Stimulated activated CD4-positive, alpha-beta T cell treated with anti-CD3 and anti-CD28 coated beads, Interleukin-4, amount 100 ng/mL, for 24 hours (primary cell): ENCODE results near the gene AKR1C4.
"Not testable (repeated sequence)": the region's sequence is repeated elsewhere in the genome, so short reads cannot be mapped to it uniquely, and the experiment has no call there.

ENCODE experiments used
- DNase-seq: peaks from one replicate; pipeline ENCODE4 v3.0.0-alpha.2; 2020

AKR1C4 gene

DNA sequence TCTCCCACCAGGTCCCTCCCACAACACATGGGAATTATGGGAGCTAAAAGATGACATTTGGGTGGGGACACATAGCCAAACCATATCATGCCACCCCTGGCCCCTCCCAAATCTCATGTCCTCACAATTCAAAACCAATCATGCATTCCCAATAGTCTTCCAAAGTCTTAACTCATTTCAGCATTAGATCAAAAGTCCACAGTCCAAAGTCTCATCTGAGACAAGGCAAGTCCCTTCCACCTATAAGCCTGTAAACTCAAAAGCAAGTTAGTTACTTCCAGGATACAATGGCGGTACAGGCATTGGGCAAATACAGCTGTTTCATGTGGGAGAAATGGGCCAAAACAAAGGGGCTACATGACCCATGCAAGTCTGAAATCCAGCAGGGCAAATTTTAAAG, 13.1 kb downstream of the AKR1C4 start:
- not testable (repeated sequence) for DNase-seq

DNA sequence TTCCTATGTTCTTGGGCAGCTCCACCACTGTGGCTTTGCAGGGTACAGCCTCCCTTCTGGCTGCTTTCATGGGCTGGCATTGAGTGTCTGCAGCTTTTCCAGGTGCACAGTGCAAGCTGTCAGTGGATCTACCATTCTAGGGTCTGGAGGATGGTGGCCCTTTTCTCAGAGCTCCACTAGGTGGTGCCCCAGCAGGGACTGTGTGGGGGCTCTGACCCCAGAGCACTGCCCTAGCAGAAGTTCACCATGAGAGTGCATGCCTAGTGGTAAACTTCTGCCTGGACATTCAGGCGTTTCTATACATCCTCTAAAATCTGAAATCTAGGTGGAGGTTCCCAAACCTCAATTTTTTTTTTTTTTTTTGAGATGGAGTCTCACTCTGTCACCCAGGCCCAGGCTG, 13.6 kb downstream of the AKR1C4 start:
- not testable (repeated sequence) for DNase-seq

DNA sequence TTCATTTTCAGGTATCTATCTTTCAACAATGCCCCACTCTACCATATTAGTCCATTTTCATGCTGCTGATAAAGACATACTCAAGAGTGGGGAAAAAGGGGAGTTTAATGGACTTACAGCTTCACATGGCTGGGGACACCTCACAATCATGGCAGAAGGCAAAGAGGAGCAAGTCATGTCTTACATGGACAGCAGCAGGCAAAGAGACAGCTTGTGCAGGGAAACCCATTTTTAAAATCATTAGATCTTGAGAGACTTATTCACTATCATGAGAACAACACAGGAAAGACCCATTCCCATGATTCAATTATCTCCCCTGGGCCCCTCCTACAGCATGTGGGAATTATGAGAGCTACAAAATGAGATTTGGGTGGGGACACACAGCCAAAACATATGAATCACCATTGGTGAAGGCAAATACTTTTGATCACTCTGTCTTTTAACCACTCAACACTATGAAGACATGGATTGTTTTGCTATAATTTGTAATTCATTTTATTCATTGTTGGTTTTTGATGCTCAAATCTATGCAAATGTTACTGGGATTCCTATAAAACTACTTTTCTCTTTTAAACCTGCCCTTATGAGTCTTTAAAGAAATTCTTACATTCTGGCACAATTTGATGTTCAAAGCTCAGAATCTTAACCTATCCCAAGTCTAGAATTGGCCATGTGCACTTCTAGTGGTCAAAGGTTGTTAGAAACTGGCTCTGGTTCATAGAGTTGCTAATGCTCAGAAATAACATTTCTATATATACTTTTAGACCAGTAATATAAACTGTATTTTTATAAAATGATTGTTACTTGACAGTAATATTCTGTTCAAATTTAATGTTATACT, 15.3 kb downstream of the AKR1C4 start:
- no peak for DNase-seq

DNA sequence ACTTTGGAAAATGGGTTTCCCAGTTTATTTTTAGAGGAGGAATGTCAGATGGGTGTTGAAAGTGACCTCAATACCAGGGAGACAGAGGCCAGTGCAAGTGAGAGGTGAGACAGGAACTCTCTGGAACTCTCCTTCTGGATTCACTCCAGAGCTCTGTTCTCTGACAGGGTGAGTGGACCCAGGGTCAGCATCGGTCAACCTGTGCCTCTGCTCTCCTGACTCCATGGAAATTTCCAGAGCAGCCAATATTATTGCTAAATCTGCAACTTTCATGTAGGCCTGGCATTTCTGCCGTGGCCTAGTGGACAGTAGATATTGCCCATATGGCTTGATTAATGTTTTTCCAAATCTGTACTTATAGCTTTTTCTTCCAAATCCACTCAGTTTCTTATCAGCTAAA, 20.2 kb downstream of the AKR1C4 start:
- no peak for DNase-seq

DNA sequence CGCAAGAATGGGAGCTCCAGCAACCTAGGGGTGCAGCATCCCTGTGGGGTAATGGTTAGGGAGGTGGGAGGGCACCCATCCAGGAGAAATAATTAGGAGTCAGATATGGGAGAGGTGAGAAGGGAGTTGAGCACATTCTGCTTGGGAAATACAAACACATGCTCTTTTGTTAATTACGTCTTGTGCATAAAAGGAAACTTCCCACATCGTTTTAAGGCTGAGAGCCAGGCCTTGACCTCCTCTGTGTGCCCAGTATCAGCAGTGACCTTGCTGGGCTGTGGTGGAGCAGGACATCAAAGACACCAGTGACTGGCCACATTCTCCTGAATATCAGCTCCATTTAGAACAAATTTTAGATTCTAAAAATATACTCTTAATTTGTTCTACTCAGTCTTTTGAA, 22.6 kb downstream of the AKR1C4 start:
- DNase-seq: no peak

DNA sequence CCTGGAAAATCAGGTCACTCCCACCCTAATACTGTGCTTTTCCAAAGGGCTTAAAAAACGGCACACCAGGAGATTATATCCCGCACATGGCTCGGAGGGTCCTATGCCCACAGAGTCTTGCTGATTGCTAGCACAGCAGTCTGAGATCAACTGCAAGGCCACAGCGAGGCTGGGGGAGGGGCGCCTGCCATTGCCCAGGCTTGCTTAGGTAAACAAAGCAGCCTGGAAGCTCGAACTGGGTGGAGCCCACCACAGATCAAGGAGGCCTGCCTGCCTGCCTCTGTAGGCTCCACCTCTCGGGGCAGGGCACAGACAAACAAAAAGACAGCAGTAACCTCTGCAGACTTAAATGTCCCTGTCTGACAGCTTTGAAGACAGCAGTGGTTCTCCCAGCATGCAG, 26.3 kb downstream of the AKR1C4 start:
- not testable (repeated sequence) for DNase-seq

DNA sequence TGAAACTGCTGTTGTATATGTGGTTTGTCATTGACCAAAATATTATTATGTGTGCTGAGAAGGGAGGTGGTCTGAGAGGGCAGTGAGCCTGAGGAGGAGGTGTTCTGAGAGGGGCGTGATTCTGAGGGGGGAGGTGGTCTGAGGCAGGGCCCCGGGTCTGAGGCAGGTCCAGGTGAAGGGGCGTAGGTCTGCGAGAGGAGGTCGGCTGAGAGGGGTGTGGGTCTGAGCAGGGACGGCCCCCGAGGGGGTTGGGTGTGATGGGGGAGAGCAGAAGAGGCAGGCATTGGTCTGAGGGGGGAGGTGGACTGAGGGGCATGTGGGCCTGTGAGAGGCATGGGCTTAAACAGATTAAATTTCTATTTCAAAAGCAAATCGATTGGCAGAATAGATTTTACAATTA, 32.4 kb downstream of the AKR1C4 start:
- no peak for DNase-seq

DNA sequence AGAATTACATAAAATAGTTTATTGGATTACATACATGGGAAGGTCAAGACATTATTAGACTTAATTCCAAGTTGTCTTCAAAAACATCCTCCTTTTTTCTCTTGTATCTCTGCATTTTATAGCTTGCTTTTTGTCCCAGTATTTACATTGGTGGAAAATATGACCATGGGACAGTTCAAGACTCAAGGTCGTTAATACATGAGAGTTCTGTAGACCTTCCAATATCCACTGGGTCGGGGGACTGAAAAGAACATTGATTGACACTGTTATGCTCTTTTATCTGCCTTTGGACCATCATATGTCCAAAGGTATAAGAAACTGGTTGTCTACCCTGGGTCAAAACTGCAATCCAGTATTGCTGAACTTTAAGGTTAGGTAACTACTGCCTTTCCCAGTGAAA, 36.7 kb downstream of the AKR1C4 start:
- DNase-seq: no peak

DNA sequence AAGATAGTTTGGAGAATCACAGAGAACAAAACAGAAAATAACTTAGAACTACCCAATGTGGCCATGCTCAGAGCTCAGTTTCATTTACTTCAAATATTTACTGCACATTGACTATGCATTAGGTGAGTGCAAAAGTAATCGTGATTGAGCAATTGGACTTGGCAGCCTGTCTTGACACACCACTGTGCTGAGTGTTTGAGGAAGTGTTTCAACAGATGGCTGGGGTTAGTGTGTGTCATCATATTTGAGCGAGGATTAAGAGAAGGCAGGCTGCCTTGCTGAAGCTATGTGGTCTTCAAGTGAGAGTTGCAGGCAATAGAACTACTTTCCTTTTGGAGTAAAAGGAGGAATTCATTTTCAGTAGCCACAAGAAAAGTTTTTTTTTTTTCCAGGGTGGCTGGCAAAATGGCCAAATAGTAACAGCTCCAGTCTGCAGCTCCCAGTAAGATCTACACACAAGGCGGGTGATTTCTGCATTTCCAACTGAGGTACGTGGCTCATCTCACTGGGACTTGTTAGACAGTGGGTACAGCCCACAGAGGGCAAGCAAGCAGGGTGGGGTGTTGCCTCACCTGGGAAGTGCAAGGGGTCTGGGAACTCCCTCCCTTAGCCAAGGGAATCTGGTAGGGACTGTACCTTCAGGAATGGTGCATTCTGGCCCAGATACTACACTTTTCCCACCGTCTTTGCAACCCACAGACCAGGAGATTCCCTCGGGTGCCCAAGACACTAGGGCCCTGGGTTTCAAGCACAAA, 37.6 kb downstream of the AKR1C4 start:
- no peak for DNase-seq

DNA sequence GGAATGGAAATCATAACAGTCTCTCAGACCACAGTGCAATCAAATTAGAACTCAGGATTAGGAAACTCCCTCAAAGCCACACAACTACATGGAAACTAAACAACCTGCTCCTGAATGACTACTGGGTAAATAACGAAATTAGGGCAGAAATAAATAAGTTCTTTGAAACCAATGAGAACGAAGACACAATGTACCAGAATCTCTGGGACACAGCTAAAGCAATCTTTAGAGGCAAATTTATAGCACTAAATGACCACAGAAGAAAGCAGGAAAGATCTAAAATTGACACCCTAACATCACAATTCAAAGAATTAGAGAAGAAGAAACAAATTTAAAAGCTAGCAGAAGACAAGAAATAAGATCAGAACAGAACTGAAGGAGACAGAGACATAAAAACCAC, 40.9 kb downstream of the AKR1C4 start:
- not testable (repeated sequence) for DNase-seq

DNA sequence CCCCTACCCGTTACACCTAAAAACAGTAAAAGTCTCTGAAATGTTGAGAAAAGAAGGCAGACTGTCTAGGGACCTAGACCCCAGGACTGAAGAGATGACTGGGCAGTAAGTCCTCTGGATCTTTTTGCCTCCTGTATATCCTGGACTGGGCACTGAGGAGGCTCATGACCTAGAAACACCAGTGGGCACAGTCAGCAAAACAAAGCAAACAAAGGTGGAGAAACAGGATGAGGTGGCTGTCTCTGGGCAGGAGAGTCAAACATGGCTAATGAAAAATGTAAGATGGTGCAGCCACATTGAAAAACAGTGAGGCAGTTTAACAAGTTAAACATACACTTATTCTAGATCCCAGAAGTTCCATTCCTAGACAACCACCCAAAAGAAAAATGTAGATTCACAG, 45.9 kb downstream of the AKR1C4 start:
- no peak for DNase-seq

DNA sequence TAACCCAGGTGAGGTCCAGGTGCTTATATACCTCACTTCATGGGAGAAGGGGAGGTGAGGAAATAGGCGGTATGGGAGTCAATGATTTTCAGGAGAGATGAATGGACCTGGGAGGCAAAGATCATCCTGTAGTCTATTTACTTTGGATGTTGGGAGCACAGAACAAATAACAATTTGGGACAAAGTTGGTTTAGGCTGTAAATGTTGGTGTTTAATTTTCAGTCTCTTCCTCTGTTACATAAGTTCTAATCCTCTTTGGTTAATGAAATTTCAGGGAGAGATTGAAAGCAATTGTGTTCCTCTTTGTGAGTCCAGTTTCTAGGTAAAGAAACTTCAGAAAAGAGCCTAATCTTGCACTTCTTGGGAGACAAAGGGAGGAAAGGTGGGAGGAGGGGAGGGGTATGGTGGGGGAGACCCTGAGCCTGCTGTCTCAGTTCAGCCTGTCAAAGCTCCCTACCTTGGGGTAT, 46.9 kb downstream of the AKR1C4 start:
- DNase-seq: no peak

DNA sequence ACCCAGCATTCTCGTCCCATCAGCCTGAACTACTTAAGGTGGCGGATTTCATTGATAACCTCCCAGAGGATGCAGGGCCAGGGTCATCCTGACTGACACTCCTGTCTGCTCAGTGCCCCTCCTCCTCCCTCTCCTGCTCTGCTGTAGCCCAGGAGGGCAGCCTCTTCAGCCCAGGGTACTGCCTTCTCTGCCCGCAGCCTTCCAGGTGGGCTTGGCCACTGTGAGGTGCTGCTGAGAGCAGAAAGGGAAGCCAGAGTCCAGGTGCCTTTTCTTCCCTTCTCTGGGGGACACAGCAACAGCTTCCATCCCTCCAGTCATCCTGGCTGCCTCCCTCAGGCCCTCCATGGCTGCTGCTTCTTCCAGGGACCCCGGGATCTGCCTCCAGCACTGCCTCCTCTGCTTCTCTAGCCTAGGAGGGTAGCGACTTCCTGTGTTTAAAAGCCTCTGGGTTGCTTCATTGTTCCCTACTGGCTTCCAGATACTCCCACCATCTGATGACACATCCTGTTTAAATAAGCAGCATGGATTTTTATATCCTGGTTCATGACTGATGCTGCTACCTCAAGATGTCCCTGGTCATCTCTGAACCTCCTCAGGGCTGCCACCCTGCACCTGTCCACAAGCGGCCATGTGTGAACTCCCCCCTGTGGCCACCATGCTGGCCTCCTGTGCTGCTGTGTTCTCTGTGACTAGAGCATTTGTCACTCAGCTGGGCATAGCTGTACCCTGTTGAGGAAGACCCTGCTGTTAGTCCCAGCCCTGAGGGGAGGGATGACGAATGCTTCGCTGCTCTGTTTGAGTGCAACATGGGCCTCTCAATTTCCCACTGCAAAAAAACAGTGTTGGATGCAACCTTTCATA, 55.8 kb downstream of the AKR1C4 start:
- DNase-seq: no peak

DNA sequence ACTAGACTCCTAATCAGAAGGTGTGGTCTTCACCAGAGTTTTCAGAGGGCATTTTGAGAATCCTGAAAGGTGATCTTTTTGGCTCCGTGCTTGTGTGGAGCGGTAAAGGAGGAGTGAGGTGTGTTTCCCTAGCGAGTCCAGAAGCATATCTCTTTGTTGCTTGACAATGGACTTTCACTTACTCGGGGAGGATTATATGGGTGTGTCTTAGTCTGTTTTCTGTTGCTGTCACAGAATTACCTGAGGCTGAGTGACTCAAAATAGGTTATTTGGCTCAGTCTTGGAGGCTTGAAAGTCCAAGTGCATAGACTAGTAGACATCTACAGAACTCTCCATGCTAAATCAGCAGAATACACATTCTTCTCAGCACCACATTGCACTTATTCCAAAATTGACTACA, 57.9 kb downstream of the AKR1C4 start:
- no peak for DNase-seq

DNA sequence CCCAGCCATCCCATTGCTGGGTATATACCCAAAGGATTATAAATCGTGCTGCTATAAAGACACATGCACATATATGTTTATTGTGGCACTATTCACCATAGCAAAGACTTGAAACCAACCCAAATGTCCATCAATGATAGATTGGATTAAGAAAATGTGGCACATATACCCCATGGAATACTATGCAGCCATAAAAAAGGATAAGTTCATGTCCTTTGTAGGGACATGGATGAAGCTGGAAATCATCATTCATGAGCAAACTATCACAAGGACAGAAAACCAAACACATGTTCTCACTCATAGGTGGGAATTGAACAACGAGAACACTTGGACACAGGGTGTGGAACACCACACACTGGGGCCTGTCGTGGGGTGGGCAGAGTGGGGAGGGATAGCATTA, 61.1 kb downstream of the AKR1C4 start:
- DNase-seq: not testable (repeated sequence)

DNA sequence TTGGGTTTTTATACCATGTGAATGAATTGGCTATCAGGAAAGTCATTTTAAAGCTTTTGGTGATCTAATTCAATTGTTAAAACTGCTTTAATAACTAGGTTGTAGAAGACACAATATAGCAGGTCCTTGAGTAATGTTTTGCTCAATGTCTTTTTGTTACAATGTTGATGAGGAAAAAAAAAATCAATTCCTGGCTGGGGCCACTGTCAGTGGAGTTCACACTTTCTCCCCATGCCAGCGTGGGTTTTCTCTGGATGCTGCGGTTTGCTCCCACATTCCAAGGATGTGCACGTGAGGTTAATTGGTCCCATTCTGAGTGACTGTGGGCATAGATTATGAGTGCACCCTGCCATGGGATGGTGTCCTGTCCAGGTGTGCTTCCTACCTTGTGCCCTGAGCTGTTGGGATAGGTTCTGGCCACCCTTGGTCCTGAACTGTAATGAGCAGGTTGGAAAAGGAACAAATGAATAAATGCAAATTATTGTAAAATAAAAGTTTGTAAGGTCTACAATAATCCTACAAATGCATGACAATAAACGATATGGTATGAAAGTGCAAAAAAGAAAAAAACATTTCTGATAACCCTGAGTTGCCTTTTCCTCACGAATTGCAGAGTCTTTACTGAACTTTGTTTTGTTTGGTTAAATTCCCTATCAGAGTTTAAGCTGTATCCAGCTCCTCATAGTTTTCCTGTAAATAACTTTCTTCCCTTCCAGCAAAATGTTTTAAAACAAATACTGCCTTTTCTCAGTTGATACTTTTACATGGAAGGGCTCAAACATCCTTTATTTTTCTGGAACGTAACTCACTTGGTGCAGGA, 62.7 kb downstream of the AKR1C4 start:
- no peak for DNase-seq

DNA sequence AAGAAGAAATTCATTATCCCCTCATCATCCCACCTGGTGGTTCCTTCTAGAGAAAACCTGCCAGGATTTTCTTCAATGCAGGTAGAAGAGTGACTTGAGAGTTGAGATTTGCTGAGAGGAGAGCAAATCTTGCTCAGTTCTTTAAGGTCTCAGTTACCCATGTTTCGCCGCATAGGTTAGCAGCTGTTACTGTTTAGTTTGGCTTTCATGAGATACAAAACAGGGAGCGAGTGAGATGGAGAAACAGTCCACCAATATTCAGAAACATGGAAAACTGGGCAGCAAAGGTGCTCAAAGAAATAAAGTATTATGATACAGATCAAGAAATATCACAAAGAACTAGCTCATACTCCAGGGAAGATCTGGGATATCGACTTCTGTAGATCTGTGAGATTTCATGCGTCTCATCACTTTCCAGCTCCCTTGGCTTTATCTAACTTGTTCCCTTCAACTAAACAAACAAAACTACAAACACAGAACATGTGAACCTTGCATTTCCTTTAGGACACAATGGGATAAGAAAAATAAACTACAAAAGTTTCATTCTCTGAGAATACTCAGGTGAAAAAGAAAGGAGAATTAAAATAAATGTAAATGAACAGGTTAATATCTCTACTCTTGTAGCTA, 63.4 kb downstream of the AKR1C4 start:
- DNase-seq: no peak

DNA sequence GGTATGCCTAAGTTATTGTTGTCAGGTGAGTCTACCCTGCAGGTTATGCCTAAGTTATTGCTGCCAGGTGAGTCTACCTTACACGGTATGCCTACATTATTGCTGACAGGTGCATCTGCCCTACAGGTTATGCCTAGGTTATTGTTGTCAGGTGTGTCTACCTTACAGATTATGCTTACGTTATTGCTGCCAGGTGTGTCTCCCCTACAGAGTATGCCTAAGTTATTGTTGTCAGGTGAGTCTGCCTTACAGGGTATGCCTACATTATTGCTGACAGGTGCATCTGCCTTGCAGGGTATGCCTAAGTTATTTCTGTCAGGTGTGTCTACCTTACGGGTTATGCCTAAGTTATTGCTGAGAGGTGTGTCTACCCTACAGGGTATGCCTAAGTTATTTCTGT, 64.2 kb downstream of the AKR1C4 start:
- DNase-seq: no peak

DNA sequence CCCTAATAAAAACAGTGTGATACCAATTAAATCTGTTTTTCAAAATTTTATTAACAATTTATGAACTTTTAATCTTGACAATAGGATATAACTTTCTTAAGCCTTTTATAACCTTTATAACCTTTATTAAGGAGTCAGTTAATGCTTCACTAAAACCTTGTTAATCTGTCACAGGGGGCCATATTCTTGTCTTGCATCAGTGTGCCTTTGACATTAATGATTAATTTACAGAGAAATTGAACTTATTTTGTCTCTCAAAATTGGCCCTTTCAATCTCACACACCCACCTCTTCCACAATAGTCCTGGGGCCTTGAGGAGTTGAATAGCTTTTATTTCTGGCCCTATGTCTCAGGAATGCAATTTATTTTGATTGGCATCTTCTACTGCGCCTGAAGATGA, 68.5 kb downstream of the AKR1C4 start:
- no peak for DNase-seq

DNA sequence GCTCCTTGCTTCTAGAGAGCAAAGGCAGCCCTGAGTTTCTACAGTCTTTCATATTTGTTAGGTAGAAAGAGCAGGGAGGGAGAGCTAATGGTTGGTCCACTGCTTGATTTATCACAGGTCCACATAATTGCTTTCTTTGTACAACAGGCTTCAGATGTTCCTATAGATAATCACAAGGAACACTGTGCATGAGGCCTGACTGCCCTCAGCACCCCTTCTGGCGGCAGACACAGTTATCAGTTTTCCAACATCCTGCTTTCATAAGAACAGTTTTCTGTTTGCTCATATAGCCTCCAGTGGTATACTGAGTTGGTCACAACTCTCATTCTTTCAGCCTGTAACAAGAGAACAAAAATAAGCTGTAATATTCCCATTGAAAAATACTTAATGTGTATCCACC, 69.7 kb downstream of the AKR1C4 start:
- DNase-seq: no peak

DNA sequence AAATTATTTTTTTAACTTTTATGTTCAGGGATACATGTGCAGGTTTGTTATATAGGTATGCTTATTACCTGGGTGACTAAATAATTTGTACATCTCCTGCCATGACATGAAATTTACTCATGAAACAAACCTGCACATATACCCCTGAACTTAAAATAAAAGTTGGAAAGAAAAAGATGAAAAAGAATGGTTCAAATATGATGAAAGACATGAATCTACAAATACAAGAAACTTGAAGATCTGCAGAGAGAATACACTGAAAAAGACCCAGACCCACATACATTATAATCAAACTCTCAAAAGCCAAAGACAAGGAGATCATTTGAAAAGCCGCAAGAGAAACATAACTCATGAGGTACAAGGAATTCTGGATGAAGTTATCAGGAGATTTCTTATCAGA, 70.2 kb downstream of the AKR1C4 start:
- DNase-seq: no peak

DNA sequence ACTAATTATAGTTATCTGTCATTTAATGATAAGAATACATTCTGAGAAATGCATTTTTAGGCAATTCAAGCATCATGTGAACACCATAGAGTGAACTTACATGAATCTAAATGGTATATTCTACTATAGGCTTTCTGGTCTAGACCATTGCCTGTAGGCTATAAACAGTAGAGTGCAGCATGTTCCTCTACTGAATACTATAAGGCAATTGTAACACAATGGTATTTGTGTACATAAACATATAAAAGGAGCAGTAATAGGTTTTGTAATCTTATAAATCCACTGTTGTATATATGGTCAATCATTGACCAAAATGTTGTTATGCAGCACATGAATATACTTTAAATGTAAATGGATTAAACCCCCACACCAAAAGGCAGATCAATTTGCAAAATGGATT, 71.6 kb downstream of the AKR1C4 start:
- DNase-seq: no peak
